Measurements from ENCODE around the gene PIM2. TPM values are rescaled to one million over a fixed set of nuclear protein-coding genes. Genes with fewer than 3 reads are reported as not detected.

Gene PIM2
- total and polyA plus RNA-seq, 2 of the 13 experiments (the other 11 are each of a cell fraction or from before 2014, with no cell fraction given), result 14.4 to 15.8 TPM

DNA sequence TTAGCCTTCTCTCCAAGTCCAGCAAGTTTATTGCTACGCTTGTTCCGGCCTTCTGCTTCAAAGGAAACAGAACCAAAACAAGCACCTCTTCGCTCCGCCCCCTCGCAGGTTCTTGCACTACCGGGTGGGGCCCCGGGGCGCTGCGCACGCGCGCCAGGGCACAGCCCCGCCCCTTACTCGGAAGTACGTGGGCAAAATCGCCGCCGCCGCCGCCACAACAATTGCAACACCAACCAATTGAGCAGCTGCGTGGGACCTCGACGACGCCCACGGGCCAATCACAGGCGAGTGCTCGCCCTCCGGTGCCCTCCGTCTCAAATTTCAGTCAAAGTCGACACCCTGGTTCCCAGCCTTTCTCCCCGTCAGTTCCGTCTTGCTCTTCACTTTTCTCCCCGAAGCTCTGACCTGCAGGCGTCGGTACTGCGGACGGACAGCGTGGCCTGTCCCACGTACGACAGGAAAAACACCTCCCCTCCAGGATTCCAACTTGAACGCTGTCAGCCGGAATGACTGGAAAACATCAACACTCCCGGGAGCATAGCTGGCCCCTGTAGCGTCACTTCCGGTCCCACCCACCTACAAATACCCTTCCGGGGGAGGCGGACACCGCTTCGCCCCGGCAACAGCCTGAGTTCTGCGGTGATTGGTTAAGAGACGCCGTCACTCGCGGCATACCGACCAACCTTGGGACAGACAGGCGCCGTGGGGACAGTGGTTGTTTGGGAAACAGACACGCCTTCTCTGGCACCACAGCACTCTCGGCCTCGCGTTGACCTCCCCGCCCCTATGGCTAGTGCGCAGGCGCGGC lies 39.2 kb upstream of the PIM2 start (continued):
- TF ChIP-seq, protein P1, sequence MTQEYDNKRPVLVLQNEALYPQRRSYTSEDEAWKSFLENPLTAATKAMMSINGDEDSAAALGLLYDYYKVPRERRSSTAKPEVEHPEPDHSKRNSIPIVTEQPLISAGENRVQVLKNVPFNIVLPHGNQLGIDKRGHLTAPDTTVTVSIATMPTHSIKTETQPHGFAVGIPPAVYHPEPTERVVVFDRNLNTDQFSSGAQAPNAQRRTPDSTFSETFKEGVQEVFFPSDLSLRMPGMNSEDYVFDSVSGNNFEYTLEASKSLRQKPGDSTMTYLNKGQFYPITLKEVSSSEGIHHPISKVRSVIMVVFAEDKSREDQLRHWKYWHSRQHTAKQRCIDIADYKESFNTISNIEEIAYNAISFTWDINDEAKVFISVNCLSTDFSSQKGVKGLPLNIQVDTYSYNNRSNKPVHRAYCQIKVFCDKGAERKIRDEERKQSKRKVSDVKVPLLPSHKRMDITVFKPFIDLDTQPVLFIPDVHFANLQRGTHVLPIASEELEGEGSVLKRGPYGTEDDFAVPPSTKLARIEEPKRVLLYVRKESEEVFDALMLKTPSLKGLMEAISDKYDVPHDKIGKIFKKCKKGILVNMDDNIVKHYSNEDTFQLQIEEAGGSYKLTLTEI (CRISPR knock-in tag; conservative IDR thresholded peaks at IDR 0.05), result no peak
- TF ChIP-seq, protein P2, sequence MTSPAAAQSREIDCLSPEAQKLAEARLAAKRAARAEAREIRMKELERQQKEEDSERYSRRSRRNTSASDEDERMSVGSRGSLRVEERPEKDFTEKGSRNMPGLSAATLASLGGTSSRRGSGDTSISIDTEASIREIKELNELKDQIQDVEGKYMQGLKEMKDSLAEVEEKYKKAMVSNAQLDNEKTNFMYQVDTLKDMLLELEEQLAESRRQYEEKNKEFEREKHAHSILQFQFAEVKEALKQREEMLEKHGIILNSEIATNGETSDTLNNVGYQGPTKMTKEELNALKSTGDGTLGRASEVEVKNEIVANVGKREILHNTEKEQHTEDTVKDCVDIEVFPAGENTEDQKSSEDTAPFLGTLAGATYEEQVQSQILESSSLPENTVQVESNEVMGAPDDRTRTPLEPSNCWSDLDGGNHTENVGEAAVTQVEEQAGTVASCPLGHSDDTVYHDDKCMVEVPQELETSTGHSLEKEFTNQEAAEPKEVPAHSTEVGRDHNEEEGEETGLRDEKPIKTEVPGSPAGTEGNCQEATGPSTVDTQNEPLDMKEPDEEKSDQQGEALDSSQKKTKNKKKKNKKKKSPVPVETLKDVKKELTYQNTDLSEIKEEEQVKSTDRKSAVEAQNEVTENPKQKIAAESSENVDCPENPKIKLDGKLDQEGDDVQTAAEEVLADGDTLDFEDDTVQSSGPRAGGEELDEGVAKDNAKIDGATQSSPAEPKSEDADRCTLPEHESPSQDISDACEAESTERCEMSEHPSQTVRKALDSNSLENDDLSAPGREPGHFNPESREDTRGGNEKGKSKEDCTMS (CRISPR knock-in tag; conservative IDR thresholded peaks at IDR 0.05), result no peak
- TF ChIP-seq, protein P3, sequence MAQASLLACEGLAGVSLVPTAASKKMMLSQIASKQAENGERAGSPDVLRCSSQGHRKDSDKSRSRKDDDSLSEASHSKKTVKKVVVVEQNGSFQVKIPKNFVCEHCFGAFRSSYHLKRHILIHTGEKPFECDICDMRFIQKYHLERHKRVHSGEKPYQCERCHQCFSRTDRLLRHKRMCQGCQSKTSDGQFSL (CRISPR knock-in tag; IDR thresholded peaks at IDR 0.05), result no peak
- TF ChIP-seq, protein P4, sequence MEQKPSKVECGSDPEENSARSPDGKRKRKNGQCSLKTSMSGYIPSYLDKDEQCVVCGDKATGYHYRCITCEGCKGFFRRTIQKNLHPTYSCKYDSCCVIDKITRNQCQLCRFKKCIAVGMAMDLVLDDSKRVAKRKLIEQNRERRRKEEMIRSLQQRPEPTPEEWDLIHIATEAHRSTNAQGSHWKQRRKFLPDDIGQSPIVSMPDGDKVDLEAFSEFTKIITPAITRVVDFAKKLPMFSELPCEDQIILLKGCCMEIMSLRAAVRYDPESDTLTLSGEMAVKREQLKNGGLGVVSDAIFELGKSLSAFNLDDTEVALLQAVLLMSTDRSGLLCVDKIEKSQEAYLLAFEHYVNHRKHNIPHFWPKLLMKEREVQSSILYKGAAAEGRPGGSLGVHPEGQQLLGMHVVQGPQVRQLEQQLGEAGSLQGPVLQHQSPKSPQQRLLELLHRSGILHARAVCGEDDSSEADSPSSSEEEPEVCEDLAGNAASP (CRISPR knock-in tag; IDR thresholded peaks at IDR 0.05; ENCODE audit: borderline replicate concordance), result no peak
- TF ChIP-seq THYN1 (CRISPR knock-in tag; IDR thresholded peaks at IDR 0.05; ENCODE audit: borderline replicate concordance, low read depth), result no peak
- no peak for TF ChIP-seq ARNT (IDR thresholded peaks at IDR 0.05)
- TF ChIP-seq PHF5A (CRISPR knock-in tag; IDR thresholded peaks at IDR 0.05; ENCODE audit: low read depth, unreplicated experiment), result no peak
- TF ChIP-seq ZNF879 (CRISPR knock-in tag; IDR thresholded peaks at IDR 0.05), result no peak
- TF ChIP-seq, protein P5, sequence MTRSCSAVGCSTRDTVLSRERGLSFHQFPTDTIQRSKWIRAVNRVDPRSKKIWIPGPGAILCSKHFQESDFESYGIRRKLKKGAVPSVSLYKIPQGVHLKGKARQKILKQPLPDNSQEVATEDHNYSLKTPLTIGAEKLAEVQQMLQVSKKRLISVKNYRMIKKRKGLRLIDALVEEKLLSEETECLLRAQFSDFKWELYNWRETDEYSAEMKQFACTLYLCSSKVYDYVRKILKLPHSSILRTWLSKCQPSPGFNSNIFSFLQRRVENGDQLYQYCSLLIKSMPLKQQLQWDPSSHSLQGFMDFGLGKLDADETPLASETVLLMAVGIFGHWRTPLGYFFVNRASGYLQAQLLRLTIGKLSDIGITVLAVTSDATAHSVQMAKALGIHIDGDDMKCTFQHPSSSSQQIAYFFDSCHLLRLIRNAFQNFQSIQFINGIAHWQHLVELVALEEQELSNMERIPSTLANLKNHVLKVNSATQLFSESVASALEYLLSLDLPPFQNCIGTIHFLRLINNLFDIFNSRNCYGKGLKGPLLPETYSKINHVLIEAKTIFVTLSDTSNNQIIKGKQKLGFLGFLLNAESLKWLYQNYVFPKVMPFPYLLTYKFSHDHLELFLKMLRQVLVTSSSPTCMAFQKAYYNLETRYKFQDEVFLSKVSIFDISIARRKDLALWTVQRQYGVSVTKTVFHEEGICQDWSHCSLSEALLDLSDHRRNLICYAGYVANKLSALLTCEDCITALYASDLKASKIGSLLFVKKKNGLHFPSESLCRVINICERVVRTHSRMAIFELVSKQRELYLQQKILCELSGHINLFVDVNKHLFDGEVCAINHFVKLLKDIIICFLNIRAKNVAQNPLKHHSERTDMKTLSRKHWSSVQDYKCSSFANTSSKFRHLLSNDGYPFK (CRISPR knock-in tag; IDR thresholded peaks at IDR 0.05; ENCODE audit: borderline replicate concordance), result peak; percentile 49; the same call in 1 of the 2 replicates
- TF ChIP-seq, protein P6, sequence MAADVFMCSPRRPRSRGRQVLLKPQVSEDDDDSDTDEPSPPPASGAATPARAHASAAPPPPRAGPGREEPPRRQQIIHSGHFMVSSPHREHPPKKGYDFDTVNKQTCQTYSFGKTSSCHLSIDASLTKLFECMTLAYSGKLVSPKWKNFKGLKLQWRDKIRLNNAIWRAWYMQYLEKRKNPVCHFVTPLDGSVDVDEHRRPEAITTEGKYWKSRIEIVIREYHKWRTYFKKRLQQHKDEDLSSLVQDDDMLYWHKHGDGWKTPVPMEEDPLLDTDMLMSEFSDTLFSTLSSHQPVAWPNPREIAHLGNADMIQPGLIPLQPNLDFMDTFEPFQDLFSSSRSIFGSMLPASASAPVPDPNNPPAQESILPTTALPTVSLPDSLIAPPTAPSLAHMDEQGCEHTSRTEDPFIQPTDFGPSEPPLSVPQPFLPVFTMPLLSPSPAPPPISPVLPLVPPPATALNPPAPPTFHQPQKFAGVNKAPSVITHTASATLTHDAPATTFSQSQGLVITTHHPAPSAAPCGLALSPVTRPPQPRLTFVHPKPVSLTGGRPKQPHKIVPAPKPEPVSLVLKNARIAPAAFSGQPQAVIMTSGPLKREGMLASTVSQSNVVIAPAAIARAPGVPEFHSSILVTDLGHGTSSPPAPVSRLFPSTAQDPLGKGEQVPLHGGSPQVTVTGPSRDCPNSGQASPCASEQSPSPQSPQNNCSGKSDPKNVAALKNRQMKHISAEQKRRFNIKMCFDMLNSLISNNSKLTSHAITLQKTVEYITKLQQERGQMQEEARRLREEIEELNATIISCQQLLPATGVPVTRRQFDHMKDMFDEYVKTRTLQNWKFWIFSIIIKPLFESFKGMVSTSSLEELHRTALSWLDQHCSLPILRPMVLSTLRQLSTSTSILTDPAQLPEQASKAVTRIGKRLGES (CRISPR knock-in tag; IDR thresholded peaks at IDR 0.05; ENCODE audit: borderline replicate concordance), result no peak
- no peak for TF ChIP-seq AKAP8 (CRISPR knock-in tag; IDR thresholded peaks at IDR 0.05)
- no peak; the same call in 1 of the 2 replicates for TF ChIP-seq ZC3H13 (CRISPR knock-in tag; IDR thresholded peaks at IDR 0.05)
- TF ChIP-seq, protein P7, sequence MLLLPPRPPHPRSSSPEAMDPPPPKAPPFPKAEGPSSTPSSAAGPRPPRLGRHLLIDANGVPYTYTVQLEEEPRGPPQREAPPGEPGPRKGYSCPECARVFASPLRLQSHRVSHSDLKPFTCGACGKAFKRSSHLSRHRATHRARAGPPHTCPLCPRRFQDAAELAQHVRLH (CRISPR knock-in tag; IDR thresholded peaks at IDR 0.05; ENCODE audit: borderline replicate concordance, low read depth), result no peak
- no peak for TF ChIP-seq ZMAT3 (CRISPR knock-in tag; conservative IDR thresholded peaks at IDR 0.05)
- no peak for TF ChIP-seq SRF (IDR thresholded peaks at IDR 0.05; ENCODE audit: low read depth, low read length)
- no peak; the same call in 1 of the 2 replicates for TF ChIP-seq FOSL2 (CRISPR knock-in tag; IDR thresholded peaks at IDR 0.05)

Data from HepG2 (cell line).